NCI-H69 (cell line): ENCODE results near the gene COPZ1.
"Not testable (repeated sequence)": the region's sequence is repeated elsewhere in the genome, so short reads cannot be mapped to it uniquely, and the experiment has no call there.

Experiments used
- DNase-seq: peaks from one replicate; lab custom pipeline; 2025; lab: John Stamatoyannopoulos, UW

Gene COPZ1, protein sequence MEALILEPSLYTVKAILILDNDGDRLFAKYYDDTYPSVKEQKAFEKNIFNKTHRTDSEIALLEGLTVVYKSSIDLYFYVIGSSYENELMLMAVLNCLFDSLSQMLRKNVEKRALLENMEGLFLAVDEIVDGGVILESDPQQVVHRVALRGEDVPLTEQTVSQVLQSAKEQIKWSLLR

GRCh38 chr12:54324617-54325441 lies at the start of gene COPZ1:
Gene COPZ1, plus strand, starts transcription at chr12:54325131. Its CDS starts 33 bp downstream, at chr12:54325164.
- DNase-seq = peak; percentile 100

DNA sequence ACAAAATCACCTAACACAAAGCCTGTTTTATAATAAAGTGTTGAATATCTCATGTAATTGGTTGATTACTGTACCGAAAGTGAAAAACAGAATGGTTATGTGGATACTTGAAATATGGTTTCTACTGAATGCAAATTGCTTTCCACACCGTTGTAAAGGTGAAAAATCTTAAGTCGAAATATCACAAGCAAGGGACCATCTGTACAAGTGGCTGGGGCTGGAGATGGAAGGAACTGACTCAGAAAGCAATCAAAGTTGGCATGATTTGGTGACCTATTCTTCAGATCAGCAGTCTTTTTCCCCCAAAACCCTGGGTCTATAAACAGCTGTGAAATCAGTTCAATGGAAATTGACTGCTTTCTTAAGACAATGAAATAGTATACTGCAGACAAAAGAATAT lies 48.6 kb upstream of the COPZ1 start:
- DNase-seq = no peak

- DNase-seq = no peak
Observed at GRCh38 chr12:54277823-54278276, 47.1 kb upstream of the COPZ1 start.

DNA sequence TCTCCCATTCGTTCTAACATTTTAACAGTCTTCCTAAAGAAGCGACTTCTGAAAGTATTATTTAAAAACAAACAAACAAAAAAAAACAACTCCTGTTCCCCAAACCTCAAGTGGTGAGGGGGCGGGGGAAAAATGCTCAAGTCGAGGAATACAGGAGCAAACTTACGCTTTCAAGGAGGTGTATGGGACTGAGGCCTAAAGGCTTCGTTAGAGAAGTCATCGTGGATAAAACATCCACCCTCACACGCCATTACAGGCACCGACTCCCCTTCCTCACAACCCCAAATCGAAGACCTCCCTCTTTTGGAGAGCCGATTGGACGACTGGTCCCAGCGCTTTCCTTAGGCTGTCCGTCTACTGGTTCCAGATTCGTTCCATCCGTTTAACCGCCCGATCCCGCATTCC lies 45.7 kb upstream of the COPZ1 start:
- no peak for DNase-seq

DNA sequence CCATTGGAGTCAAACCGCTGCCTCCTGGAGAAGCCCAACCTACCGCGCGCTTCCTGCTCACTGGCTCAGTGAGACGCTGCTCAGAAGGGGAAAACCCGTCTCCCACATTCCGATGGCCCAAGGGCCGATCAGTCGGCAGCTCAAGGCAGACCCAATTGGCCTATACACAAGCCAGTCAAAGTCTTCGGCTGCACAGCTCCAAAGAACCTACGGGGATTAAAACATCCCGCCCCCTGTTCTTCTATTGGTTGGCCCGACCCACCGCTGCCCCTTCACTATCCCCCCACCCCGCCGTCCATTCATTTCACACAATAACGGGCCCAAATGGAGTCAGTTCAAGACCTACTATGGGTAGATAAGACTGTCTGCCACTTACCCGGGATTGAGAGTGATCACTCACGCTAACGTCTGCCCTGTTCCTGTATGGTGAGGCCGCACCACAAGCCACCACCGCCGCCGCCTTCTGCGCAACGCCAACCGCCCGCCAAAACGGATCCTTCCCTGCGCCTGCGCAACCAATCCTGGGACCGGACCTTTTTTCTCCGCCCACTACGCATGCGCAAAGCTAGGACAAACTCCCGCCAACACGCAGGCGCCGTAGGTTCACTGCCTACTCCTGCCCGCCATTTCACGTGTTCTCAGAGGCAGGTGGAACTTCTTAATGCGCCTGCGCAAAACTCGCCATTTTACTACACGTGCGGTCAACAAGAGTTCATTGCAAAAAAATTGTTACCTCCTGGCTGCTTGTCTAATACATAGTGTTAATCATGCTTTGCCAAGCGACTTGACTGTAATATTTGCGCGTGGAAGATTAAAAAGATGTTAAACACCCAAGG lies 45.1 kb upstream of the COPZ1 start, which contains the start of gene CBX5:
CBX5 (minus strand) TSS at position 491 of the 836 bp plus-strand sequence. CDS start 22,472 bp downstream, outside the sequence.
- DNase-seq = peak; percentile 99

GRCh38 chr12:54280468-54281260 lies 44.3 kb upstream of the COPZ1 start, which contains the start of gene HNRNPA1:
Gene HNRNPA1, plus strand, starts transcription at chr12:54280726. Its CDS starts 82 bp downstream, at chr12:54280808.
- DNase-seq = peak; percentile 100

- not testable (repeated sequence) for DNase-seq
Observed at GRCh38 chr12:54281261-54281638, 43.7 kb upstream of the COPZ1 start.

- not testable (repeated sequence) for DNase-seq
Observed at GRCh38 chr12:54281694-54282093, 43.2 kb upstream of the COPZ1 start.

DNA sequence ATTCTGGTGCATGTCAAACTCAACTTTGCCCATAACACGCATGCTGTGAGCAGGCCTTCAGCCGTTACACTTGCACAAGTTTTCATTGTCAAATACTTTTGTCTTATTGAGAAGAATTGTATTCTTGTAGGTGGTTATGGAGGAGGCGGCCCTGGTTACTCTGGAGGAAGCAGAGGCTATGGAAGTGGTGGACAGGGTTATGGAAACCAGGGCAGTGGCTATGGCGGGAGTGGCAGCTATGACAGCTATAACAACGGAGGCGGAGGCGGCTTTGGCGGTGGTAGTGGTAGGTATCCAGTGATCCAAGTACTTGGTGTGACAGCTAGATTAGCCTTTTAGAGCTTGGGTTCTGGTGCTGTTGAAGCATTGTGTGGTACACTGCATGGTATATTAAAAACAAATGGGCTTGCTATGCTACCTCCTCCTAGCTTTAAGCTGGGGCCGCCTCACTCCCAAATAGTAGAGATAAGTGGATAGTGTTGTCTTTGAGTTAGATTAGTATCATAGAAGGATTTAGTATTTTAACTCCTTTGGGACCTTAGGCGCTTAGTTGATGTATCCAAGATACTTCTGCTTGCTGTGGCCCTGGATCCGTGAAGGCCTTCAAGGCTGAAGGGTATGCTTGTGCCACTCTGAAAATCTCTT lies 41.9 kb upstream of the COPZ1 start:
- DNase-seq = no peak

DNA sequence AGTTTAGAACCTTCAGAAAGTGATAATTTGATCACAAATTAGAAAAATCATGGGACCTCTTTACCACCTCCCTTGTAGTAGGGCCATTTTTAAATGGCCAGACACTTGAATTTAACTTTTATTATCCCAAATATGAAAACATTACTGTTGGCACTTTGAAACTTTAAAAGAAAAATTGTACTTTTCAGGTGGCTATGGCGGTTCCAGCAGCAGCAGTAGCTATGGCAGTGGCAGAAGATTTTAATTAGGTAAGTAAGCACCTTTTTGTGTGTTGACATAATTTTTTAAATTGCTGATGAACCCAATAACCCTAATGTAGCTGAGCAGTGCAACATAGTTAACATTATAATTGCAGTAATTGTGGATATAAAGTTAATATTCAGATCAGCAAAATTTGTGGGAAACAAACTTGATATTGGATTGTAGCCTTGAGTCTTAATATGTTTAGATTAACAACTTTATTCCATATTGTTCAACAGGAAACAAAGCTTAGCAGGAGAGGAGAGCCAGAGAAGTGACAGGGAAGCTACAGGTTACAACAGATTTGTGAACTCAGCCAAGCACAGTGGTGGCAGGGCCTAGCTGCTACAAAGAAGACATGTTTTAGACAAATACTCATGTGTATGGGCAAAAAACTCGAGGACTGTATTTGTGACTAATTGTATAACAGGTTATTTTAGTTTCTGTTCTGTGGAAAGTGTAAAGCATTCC lies 40.7 kb upstream of the COPZ1 start:
- not testable (repeated sequence) for DNase-seq

DNA sequence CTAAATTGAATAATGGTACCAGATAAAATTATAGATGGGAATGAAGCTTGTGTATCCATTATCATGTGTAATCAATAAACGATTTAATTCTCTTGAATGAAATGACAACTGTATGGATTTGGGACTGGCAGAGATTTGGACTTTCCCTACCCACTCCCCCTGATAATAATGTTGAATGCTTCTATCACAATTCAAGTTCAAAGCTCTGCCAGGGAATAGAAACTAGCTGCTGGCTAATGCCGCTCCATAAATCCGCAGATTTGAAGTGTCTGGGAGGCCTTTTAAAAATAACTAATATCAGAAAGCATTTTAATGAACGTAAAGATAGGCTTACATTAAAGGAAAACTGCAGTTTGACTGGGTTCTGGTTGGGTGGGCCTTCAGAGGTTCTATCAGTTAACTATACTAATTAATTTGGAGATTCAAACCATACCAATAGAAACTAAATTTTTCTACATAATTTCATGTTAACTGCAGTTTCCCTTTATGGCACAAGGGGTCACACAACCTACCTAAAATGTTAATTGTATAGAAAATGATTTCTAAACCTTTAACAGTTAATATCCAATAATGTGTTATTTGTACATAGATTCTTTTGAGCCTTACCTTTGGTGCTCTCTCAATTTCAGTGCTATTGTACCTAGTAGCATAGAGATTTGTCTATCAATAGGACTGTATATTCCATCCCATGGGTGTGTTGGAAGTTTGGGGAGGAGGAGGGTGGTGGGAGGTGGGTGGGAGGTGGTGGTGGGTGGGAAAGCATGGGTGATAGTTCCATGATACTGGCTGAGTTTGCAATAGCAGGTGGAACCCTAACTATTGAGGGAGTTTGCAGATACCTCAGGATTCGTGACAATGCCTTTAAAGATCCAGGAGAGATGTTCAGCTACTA lies 39.5 kb upstream of the COPZ1 start:
- DNase-seq = no peak

DNA sequence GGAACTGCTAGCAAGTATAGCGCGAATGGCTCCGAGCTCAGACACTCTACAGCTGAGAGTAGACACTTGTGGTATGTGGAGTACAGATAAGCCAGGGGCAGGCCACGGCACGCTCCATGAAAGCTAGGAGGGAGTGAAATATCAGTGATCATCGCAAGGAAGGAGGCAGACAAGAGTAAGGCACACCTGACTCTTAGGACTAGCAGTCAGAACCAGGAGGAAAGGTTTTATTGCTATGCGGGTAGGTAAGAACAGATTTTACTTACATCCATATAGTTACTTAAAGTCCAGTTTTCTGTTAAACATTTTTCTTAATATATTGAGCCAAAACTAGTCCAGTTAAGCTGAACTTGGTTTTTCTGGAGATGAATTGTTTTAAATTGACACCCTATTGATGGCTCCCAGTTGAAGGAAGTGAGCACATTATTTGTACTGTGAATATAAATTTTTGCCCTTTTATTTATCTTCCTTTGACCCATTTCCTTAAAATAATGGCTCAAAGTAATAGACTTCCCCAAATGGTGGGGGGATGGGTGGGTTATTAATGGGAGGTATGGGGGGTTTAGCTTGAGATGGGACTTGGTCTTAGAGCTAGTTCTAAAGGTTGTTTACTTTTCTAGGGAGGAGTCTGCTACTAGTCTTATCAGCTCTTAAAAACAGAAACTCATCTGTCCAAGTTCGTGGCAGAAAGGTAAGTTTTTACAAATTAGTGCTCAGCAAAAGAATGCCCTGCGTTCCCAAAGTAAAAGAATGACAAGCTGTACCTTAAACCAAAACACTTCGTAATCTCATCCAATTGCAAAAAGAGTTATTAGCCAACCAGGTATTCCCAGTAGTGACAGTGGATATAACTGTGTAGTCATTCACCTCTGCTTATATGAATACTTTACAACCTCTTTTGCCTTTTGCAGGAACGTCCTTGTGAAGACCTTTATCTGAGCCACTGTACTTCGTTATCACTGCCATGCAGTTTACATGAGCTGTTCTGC lies 38.6 kb upstream of the COPZ1 start:
- DNase-seq = no peak

DNA sequence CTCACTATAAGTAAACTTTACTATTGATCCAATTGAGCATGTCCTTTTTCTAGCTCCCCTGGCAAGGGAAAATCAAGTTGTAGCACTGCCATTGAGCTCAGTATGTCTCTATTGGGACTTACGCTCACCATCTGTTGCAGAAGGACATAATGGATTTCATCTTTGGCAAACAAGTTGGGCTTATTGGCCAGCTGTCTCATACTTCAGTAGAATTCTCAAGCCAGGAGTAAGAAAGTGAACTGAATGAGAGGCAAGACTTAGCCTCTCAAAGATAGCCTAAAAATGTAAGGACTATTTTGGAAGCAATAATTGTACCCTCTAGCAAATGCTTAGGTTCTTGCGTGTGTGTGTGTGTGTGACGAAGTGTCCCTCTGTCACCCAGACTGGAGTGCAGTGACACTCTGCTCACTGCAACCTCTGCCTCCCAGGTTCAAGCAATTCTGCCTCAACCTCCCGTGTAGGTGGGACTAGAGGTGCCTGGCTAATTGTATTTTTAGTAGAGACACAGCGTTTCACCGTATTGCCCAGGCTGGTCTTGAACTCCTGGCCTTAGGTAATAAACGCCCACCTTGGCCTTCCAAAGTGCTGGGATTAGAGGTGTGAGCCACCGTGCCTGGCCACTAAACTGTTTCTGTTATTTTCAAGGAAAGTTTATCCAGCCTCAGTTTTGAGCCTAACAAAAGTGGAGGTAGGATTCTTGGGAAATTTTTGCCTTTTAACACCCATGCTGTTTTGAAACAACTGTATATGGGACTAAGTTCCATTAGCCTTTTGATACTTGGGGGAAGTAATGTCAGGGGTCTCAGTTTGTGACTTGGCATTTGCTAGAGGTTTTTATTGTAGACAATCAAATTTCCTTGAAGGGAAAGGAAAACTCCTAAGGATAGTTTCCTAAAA lies 37.4 kb upstream of the COPZ1 start:
- peak; percentile 75 for DNase-seq

- DNase-seq = no peak
Observed at GRCh38 chr12:54292083-54292930, 32.6 kb upstream of the COPZ1 start.

DNA sequence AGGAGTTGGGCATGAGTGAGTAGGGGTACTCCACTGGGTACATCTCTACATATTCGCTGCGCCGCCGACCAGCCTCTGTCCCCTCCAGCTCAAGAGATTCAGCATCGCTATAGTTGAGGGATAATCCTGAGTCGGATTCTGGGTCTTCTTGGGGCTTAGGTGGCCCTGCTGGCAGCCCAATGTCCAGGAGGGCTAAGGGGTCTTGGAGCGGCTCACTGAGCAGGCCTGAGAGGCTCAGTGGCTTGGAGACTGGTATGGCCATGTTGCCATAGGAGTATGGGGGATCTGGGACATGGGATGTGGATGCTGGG lies 32.0 kb upstream of the COPZ1 start:
- DNase-seq = no peak
